Gastroesophageal sphincter (tissue), 3 donors: ENCODE results near the gene ARHGAP26.

Source experiments
- CTCF ChIP-seq, 4 experiments: fragments of 200-600 bp in 2 of 4; fragments of 450-650 bp in 2 of 4; sonication (generic) in 1 of 4; IDR thresholded peaks; one replicate each; pipeline ENCODE4 v1.5.1; 2017 to 2019; ENCODE audit warnings: antibody characterized with exemption in 4 of 4, mild to moderate bottlenecking in 2 of 4, moderate library complexity in 2 of 4
- EP300 ChIP-seq: sonication (generic); formaldehyde crosslinking; IDR thresholded peaks from one replicate; pipeline ENCODE4 v1.6.1; 2017; ENCODE audit warnings: antibody characterized with exemption, mild to moderate bottlenecking
- POLR2A ChIP-seq, 2 donors: fragments of 450-650 bp; IDR thresholded peaks; one replicate each; pipeline ENCODE4 v1.6.1; 2017; ENCODE audit warnings: antibody characterized with exemption in 2 of 2, mild to moderate bottlenecking in 2 of 2, moderate library complexity in 1 of 2
- POLR2AphosphoS5 ChIP-seq: sonication (generic); formaldehyde crosslinking; IDR thresholded peaks from one replicate; pipeline ENCODE4 v1.6.1; 2017; ENCODE audit warnings: antibody characterized with exemption

DNA sequence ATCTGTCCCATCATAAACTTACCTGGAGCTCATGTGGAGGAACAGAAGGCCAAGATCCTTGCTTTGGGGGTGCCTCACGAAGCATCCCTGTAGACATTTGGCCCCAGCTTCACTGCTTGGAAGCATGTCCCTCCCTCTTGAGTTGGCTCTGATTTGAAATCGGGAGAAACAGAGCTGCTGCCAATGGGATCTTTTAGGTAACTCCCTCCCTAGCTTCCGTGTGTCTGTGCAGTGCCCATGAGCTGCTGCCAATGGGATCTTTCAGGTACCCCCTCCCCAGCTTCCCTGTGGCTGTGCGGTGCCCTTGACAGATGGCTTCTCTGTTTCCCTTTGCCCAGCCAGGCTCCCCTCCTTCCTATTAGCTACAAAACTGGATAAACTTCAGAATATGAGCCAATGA is 455.3 kb downstream of the ARHGAP26 start:
- no peak for TF ChIP-seq CTCF (IDR thresholded peaks at IDR 0.05)
- no peak for TF ChIP-seq EP300
- TF ChIP-seq POLR2A (IDR thresholded peaks at IDR 0.05), result no peak
- no peak for TF ChIP-seq POLR2AphosphoS5
